Fibroblast of lung (primary cell): Measurements from ENCODE around the gene C1orf167. TPM values are rescaled to one million over a fixed set of nuclear protein-coding genes. Genes with fewer than 3 reads are reported as not detected.

ENCODE experiments used
- DNase-seq, 2 donors: peaks; one replicate each; pipeline versions ENCODE4 v3.0.0 to v3.0.0-alpha.2; 2010; ENCODE audit warnings: low read depth in 2 of 2
- H2AFZ ChIP-seq: 2 replicates; pipeline ENCODE4 v1.5.1; 2012; ENCODE audit warnings: low read length, control low read depth, inconsistent platforms
- H3K27ac ChIP-seq: 2 replicates; pipeline ENCODE4 v1.5.1; 2011; ENCODE audit warnings: low read length, control low read depth; ENCODE audit not compliant: insufficient read depth
- H3K27me3 ChIP-seq: 2 replicates; pipeline ENCODE4 v1.5.1; 2011; ENCODE audit warnings: mild to moderate bottlenecking, low read length; ENCODE audit not compliant: control insufficient read depth, insufficient read depth
- H3K36me3 ChIP-seq: 2 replicates; pipeline ENCODE4 v1.5.1; 2011; ENCODE audit warnings: low read length; ENCODE audit not compliant: control insufficient read depth, insufficient read depth
- H3K4me1 ChIP-seq: 2 replicates; pipeline ENCODE4 v1.5.1; 2011; ENCODE audit warnings: low read length; ENCODE audit not compliant: control insufficient read depth, insufficient read depth; ENCODE audit errors: extremely low read depth
- H3K4me2 ChIP-seq: 2 replicates; pipeline ENCODE4 v1.5.1; 2011; ENCODE audit warnings: low read length, control low read depth; ENCODE audit not compliant: insufficient read depth; ENCODE audit errors: extremely low read depth
- H3K4me3 ChIP-seq, 4 experiments: fragments of 200-600 bp in 1 of 4; sonication (generic) in 1 of 4; replicated peaks in 1 of 4; 2 replicates each; pipeline ENCODE4 v1.5.1; 2011 to 2016; ENCODE audit warnings: low read length in 4 of 4, low read depth in 3 of 4, mild to moderate bottlenecking in 3 of 4, control low read depth in 2 of 4, inconsistent platforms in 1 of 4, mixed read lengths in 1 of 4; ENCODE audit not compliant: insufficient read depth in 1 of 4; ENCODE audit errors: control extremely low read depth in 1 of 4
- H3K79me2 ChIP-seq: 2 replicates; pipeline ENCODE4 v1.5.1; 2012; ENCODE audit warnings: mild to moderate bottlenecking, low read length, inconsistent platforms; ENCODE audit not compliant: control insufficient read depth, insufficient read depth
- H3K9ac ChIP-seq: 2 replicates; pipeline ENCODE4 v1.5.1; 2011; ENCODE audit warnings: mild to moderate bottlenecking, low read length, control low read depth; ENCODE audit not compliant: insufficient read depth
- H3K9me3 ChIP-seq: 2 replicates; pipeline ENCODE4 v1.5.1; 2012; ENCODE audit warnings: low read depth, low read length; ENCODE audit not compliant: control insufficient read depth, insufficient read depth
- H4K20me1 ChIP-seq: 2 replicates; pipeline ENCODE4 v1.5.1; 2011; ENCODE audit warnings: low read length; ENCODE audit not compliant: control insufficient read depth, insufficient read depth; ENCODE audit errors: extremely low read depth
- EZH2 ChIP-seq: IDR thresholded peaks from 2 replicates; pipeline ENCODE4 v1.5.1; 2012; ENCODE audit warnings: low read length, control low read depth, mild to moderate bottlenecking; ENCODE audit errors: missing control alignments
- polyA plus RNA-seq, 2 donors: library from polyadenylated mRNA; depleted of rRNA in 1 of 2; stranded (reverse) in 1 of 2; unstranded in 1 of 2; fragments of >200 nt; gene quantifications; 2 replicates each; pipeline ENCODE4 v1.2.1, GENCODE V29; 2011 to 2012; ENCODE audit warnings: missing spikeins in 1 of 2
- total RNA-seq: library from RNA; depleted of rRNA; stranded (reverse); fragments of >200 nt; gene quantifications from 2 replicates; pipeline ENCODE4 v1.2.1, GENCODE V29; 2014
- TF ChIP-seq, protein P1 (sequence below), 2 donors: IDR thresholded peaks in 1 of 2; conservative IDR thresholded peaks in 1 of 2; 1 replicate in 1 of 2; 2 replicates in 1 of 2; pipeline ENCODE4 v1.5.1; 2011 to 2012; ENCODE audit warnings: low read length in 2 of 2, control low read depth in 1 of 2, inconsistent platforms in 1 of 2, low read depth in 1 of 2, mild to moderate bottlenecking in 1 of 2

Gene C1orf167
- total and polyA plus RNA-seq, 2 donors (not counting 1 experiment from before 2014, with no cell fraction given): 0.39 to 0.99 TPM

DNA sequence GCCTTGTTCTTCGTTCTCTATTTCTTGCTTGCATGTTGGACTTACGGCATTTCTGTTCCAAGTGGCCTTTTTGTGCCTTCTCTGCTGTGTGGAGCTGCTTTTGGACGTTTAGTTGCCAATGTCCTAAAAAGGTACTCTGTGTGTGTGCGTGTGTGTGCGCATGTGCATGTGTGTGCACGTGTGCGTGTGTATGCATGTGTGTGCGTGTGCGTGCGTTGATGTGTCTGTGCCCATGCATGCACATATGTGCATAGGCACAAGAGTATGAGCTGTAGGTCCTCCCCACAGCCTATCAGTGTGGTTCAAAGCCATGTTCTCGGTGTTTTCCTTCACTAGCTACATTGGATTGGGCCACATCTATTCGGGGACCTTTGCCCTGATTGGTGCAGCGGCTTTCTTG, 71.9 kb downstream of the C1orf167 start:
- no peak overlapping the region for H3K9ac ChIP-seq
- H3K4me3 ChIP-seq: no peak overlapping the region
- H3K36me3 ChIP-seq: peaks cover 40% of the 10 kb centered on the region
- no peak overlapping the region for H2AFZ ChIP-seq
- no peaks in the 10 kb centered on the region for H4K20me1 ChIP-seq
- H3K4me2 ChIP-seq: no peak overlapping the region
- H3K9me3 ChIP-seq: no peaks in the 10 kb centered on the region
- H3K27me3 ChIP-seq: no peaks in the 10 kb centered on the region
- H3K79me2 ChIP-seq: no peaks in the 10 kb centered on the region
- no peaks in the 10 kb centered on the region for H3K4me1 ChIP-seq
- no peak for DNase-seq
- no peak for TF ChIP-seq EZH2
- TF ChIP-seq, protein P1, sequence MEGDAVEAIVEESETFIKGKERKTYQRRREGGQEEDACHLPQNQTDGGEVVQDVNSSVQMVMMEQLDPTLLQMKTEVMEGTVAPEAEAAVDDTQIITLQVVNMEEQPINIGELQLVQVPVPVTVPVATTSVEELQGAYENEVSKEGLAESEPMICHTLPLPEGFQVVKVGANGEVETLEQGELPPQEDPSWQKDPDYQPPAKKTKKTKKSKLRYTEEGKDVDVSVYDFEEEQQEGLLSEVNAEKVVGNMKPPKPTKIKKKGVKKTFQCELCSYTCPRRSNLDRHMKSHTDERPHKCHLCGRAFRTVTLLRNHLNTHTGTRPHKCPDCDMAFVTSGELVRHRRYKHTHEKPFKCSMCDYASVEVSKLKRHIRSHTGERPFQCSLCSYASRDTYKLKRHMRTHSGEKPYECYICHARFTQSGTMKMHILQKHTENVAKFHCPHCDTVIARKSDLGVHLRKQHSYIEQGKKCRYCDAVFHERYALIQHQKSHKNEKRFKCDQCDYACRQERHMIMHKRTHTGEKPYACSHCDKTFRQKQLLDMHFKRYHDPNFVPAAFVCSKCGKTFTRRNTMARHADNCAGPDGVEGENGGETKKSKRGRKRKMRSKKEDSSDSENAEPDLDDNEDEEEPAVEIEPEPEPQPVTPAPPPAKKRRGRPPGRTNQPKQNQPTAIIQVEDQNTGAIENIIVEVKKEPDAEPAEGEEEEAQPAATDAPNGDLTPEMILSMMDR (conservative IDR thresholded peaks at IDR 0.05 in 1 of 2, IDR thresholded peaks at IDR 0.05 in 1 of 2; ENCODE audit: low read depth in 1 of 2, low read length in 2 of 2): no peak
- H3K27ac ChIP-seq: no peak overlapping the region

DNA sequence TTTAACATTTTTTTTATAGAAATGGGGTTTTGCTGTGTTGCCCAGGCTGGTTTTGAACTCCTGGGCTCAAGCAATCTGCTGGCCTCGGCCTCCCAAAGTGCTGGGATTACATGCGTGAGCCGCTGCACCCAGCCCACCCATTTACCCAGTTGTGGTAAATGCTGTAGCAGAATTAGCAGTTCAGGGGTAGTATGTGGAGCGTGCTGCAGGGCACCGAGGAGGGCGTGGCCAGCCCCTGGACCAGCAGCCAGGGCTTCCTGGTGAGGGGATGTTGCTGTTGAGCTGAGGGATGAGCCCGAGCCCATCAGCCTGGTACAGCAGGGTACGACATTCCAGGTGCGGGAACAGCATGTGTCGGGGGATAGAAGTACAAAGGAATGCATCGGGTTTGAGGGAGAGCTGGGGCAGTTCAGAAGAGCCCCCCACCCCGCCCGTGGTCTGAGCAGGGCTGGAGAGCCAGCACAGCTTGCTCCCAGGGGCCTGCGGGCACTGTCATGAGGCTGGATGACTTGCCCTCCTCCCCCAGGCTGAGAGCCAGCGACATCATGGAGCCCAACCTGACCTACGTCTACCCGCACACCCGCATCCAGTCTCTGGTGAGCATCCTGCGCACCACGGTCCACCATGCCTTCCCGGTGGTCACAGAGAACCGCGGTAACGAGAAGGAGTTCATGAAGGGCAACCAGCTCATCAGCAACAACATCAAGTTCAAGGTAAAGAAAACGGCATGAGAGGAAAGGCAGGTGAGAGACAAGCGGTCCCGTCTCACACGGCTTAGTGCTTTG, 73.6 kb downstream of the C1orf167 start:
- H3K27ac ChIP-seq: no peak overlapping the region
- H3K79me2 ChIP-seq: no peaks in the 10 kb centered on the region
- H3K4me2 ChIP-seq: no peak overlapping the region
- H4K20me1 ChIP-seq: no peaks in the 10 kb centered on the region
- no peak for DNase-seq
- H3K9ac ChIP-seq: no peak overlapping the region
- peaks cover 48% of the 10 kb centered on the region for H3K36me3 ChIP-seq
- H3K4me3 ChIP-seq: no peak overlapping the region
- H3K9me3 ChIP-seq: no peaks in the 10 kb centered on the region
- H2AFZ ChIP-seq: no peak overlapping the region
- TF ChIP-seq, protein P1 (conservative IDR thresholded peaks at IDR 0.05 in 1 of 2, IDR thresholded peaks at IDR 0.05 in 1 of 2; ENCODE audit: low read depth in 1 of 2, low read length in 2 of 2): no peak
- no peak for TF ChIP-seq EZH2
- no peaks in the 10 kb centered on the region for H3K4me1 ChIP-seq
- no peaks in the 10 kb centered on the region for H3K27me3 ChIP-seq

DNA sequence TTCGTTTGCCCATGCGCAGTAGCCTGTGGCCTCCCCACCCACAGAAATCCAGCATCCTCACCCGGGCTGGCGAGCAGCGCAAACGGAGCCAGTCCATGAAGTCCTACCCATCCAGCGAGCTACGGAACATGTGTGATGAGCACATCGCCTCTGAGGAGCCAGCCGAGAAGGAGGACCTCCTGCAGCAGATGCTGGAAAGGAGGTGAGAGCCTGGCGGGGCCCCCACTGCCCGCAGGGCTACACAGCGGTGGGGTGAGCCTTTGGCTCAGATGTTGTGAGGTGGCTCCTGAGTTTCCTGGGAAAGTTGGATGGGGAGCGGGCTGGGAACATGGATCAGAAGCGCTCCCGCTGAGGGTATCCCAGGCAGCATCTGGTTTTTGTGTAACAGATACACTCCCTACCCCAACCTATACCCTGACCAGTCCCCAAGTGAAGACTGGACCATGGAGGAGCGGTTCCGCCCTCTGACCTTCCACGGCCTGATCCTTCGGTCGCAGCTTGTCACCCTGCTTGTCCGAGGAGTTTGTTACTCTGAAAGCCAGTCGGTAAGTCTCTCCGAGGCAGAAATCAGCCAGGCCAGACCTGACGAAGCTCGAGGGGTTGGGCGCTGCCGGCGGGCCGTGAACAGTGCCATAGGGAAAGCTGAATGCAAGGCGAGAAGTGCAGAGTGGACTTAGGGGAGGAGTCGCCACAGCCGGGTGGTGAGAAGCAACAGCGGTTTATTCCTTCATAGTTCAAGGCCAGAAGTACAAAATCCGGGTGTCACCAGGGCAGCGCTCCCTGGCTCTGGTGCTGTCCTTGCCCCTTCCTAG, 75.2 kb downstream of the C1orf167 start:
- no peaks in the 10 kb centered on the region for H3K79me2 ChIP-seq
- no peak for TF ChIP-seq EZH2
- TF ChIP-seq, protein P1 (conservative IDR thresholded peaks at IDR 0.05 in 1 of 2, IDR thresholded peaks at IDR 0.05 in 1 of 2; ENCODE audit: low read depth in 1 of 2, low read length in 2 of 2): no peak
- no peaks in the 10 kb centered on the region for H3K9me3 ChIP-seq
- H3K36me3 ChIP-seq: peaks cover 51% of the 10 kb centered on the region
- no peaks in the 10 kb centered on the region for H4K20me1 ChIP-seq
- no peaks in the 10 kb centered on the region for H3K27me3 ChIP-seq
- H2AFZ ChIP-seq: no peak overlapping the region
- H3K9ac ChIP-seq: no peak overlapping the region
- H3K27ac ChIP-seq: no peak overlapping the region
- no peak overlapping the region for H3K4me3 ChIP-seq
- H3K4me1 ChIP-seq: no peaks in the 10 kb centered on the region
- no peak for DNase-seq
- no peak overlapping the region for H3K4me2 ChIP-seq
